WTC11 (cell line): Measurements from ENCODE around the gene CTXN3. TPM values are rescaled to one million over a fixed set of nuclear protein-coding genes. Genes with fewer than 3 reads are reported as not detected.

Experiments
- ATAC-seq: fragments of 200-7000 bp; cut with Tn5 transposase; 2 replicates; pipeline ENCODE4 v1.10.0; 2021; ENCODE audit warnings: mild to moderate bottlenecking, moderate library complexity
- CTCF ChIA-PET: fragments of 300-600 bp; sonication (Branson Sonifier 250); formaldehyde crosslinking; loops from one replicate; lab custom pipeline; 2021; ENCODE audit warnings: antibody characterized with exemption; lab: Charles Lee
- POLR2A ChIA-PET: fragments of 350-600 bp; sonication (Branson Sonifier 250); formaldehyde crosslinking; loops from one replicate; lab custom pipeline; 2021; ENCODE audit warnings: antibody characterized with exemption; lab: Charles Lee
- DNase-seq: peaks from one replicate; pipeline ENCODE4 v3.0.0; 2021; ENCODE audit warnings: low spot score
- H3K27ac Mint-ChIP-seq: 2 replicates; pipeline ENCODE4 v1.8.0; 2021; ENCODE audit warnings: mixed read lengths
- H3K27me3 Mint-ChIP-seq: 2 replicates; pipeline ENCODE4 v1.8.0; 2021; ENCODE audit warnings: low read depth, mild to moderate bottlenecking, moderate library complexity, mixed read lengths
- H3K36me3 Mint-ChIP-seq: 2 replicates; pipeline ENCODE4 v1.8.0; 2021; ENCODE audit warnings: mixed read lengths
- H3K4me1 Mint-ChIP-seq: 2 replicates; pipeline ENCODE4 v1.8.0; 2022; ENCODE audit warnings: mixed read lengths
- H3K4me3 Mint-ChIP-seq: 2 replicates; pipeline ENCODE4 v1.8.0; 2021; ENCODE audit warnings: mild to moderate bottlenecking, moderate library complexity, mixed read lengths
- H3K9me3 Mint-ChIP-seq: 2 replicates; pipeline ENCODE4 v1.8.0; 2021; ENCODE audit warnings: mixed read lengths
- E2F4 ChIP-seq: sonication (generic); formaldehyde crosslinking; IDR thresholded peaks from 2 replicates; pipeline ENCODE4 v1.8.1; 2022; ENCODE audit warnings: low read depth, mild to moderate bottlenecking, moderate library complexity, missing genetic modification reagents, borderline replicate concordance
- ELF4 ChIP-seq: sonication (generic); formaldehyde crosslinking; IDR thresholded peaks from 2 replicates; pipeline ENCODE4 v1.8.1; 2022; ENCODE audit warnings: low read depth, mild to moderate bottlenecking, moderate library complexity, missing genetic modification reagents
- ERG ChIP-seq: fragments of 250-450 bp; sonication (Bioruptor Pico); IDR thresholded peaks from 2 replicates; pipeline ENCODE4 v1.8.0; 2021; ENCODE audit warnings: mild to moderate bottlenecking
- GABPB1 ChIP-seq: sonication (generic); formaldehyde crosslinking; IDR thresholded peaks from 2 replicates; pipeline ENCODE4 v1.8.1; 2023; ENCODE audit warnings: mild to moderate bottlenecking, missing genetic modification reagents
- GTF2I ChIP-seq: fragments of 250-450 bp; sonication (Bioruptor Pico); conservative IDR thresholded peaks from 2 replicates; pipeline ENCODE4 v1.4.0; 2021; ENCODE audit warnings: mild to moderate bottlenecking
- JAZF1 ChIP-seq: fragments of 250-450 bp; sonication (Bioruptor Pico); IDR thresholded peaks from 2 replicates; pipeline ENCODE4 v1.9.0; 2021; ENCODE audit warnings: moderate library complexity, mild to moderate bottlenecking, inconsistent platforms
- NFATC4 ChIP-seq: fragments of 250-450 bp; sonication (Bioruptor Pico); IDR thresholded peaks from 2 replicates; pipeline ENCODE4 v1.9.0; 2021; ENCODE audit warnings: mild to moderate bottlenecking
- NR1H2 ChIP-seq: sonication (generic); formaldehyde crosslinking; IDR thresholded peaks from 2 replicates; pipeline ENCODE4 v1.9.0; 2021; ENCODE audit warnings: mild to moderate bottlenecking, moderate library complexity, missing genetic modification reagents
- NR2C2 ChIP-seq: sonication (generic); formaldehyde crosslinking; IDR thresholded peaks from 2 replicates; pipeline ENCODE4 v1.8.0; 2022; ENCODE audit warnings: mild to moderate bottlenecking, missing genetic modification reagents
- PREB ChIP-seq: sonication (generic); formaldehyde crosslinking; IDR thresholded peaks from 2 replicates; pipeline ENCODE4 v1.8.1; 2022; ENCODE audit warnings: mild to moderate bottlenecking, missing genetic modification reagents, moderate library complexity, borderline replicate concordance
- RORB ChIP-seq: fragments of 250-450 bp; sonication (Bioruptor Pico); IDR thresholded peaks from 2 replicates; pipeline ENCODE4 v1.9.0; 2021; ENCODE audit warnings: mild to moderate bottlenecking
- ZNF138 ChIP-seq: sonication (generic); formaldehyde crosslinking; conservative IDR thresholded peaks from 2 replicates; pipeline ENCODE4 v1.8.1; 2022; ENCODE audit warnings: mild to moderate bottlenecking, moderate library complexity, missing genetic modification reagents
- ZNF317 ChIP-seq: sonication (generic); formaldehyde crosslinking; IDR thresholded peaks from 2 replicates; pipeline ENCODE4 v1.8.1; 2023; ENCODE audit warnings: low read depth, mild to moderate bottlenecking, moderate library complexity, missing genetic modification reagents, borderline replicate concordance
- ZNF396 ChIP-seq: fragments of 250-450 bp; sonication (Bioruptor Pico); IDR thresholded peaks from 2 replicates; pipeline ENCODE4 v1.8.0; 2021; ENCODE audit warnings: mild to moderate bottlenecking, moderate library complexity, borderline replicate concordance
- total RNA-seq: library from RNA; stranded (reverse); gene quantifications from 3 replicates; pipeline ENCODE4 v1.2.3, GENCODE V29; 2021
- TF ChIP-seq, protein P1 (sequence below): sonication (generic); formaldehyde crosslinking; conservative IDR thresholded peaks from 2 replicates; pipeline ENCODE4 v1.8.1; 2023; ENCODE audit warnings: mild to moderate bottlenecking, low read depth, missing genetic modification reagents, moderate library complexity
- TF ChIP-seq, protein P2 (sequence below): sonication (generic); formaldehyde crosslinking; IDR thresholded peaks from 2 replicates; pipeline ENCODE4 v1.8.1; 2023; ENCODE audit warnings: mild to moderate bottlenecking, moderate library complexity, missing genetic modification reagents
- TF ChIP-seq, protein P3 (sequence below): sonication (generic); formaldehyde crosslinking; IDR thresholded peaks from 2 replicates; pipeline ENCODE4 v1.8.1; 2023; ENCODE audit warnings: mild to moderate bottlenecking, missing genetic modification reagents, borderline replicate concordance

Gene CTXN3
- total RNA-seq, 1 experiment from 2014 or later: not detected

GRCh38 chr5:127621601-127622325 lies 27.1 kb upstream of the CTXN3 start (continued):
- TF ChIP-seq, protein P1, sequence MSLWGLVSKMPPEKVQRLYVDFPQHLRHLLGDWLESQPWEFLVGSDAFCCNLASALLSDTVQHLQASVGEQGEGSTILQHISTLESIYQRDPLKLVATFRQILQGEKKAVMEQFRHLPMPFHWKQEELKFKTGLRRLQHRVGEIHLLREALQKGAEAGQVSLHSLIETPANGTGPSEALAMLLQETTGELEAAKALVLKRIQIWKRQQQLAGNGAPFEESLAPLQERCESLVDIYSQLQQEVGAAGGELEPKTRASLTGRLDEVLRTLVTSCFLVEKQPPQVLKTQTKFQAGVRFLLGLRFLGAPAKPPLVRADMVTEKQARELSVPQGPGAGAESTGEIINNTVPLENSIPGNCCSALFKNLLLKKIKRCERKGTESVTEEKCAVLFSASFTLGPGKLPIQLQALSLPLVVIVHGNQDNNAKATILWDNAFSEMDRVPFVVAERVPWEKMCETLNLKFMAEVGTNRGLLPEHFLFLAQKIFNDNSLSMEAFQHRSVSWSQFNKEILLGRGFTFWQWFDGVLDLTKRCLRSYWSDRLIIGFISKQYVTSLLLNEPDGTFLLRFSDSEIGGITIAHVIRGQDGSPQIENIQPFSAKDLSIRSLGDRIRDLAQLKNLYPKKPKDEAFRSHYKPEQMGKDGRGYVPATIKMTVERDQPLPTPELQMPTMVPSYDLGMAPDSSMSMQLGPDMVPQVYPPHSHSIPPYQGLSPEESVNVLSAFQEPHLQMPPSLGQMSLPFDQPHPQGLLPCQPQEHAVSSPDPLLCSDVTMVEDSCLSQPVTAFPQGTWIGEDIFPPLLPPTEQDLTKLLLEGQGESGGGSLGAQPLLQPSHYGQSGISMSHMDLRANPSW (CRISPR knock-in tag): no peak
- no peak for TF ChIP-seq GABPB1 (CRISPR knock-in tag)
- TF ChIP-seq ZNF317 (CRISPR knock-in tag): no peak
- no peak for TF ChIP-seq ELF4
- TF ChIP-seq, protein P2, sequence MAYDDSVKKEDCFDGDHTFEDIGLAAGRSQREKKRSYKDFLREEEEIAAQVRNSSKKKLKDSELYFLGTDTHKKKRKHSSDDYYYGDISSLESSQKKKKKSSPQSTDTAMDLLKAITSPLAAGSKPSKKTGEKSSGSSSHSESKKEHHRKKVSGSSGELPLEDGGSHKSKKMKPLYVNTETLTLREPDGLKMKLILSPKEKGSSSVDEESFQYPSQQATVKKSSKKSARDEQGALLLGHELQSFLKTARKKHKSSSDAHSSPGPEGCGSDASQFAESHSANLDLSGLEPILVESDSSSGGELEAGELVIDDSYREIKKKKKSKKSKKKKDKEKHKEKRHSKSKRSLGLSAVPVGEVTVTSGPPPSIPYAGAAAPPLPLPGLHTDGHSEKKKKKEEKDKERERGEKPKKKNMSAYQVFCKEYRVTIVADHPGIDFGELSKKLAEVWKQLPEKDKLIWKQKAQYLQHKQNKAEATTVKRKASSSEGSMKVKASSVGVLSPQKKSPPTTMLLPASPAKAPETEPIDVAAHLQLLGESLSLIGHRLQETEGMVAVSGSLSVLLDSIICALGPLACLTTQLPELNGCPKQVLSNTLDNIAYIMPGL (CRISPR knock-in tag): no peak
- no peak for TF ChIP-seq ZNF396 (CRISPR knock-in tag)
- no peak for TF ChIP-seq NR2C2 (CRISPR knock-in tag)
- TF ChIP-seq, all 79 proteins: peak for 0

GRCh38 chr5:127634007-127634406 lies 14.9 kb upstream of the CTXN3 start:
- ChIA-PET CTCF (interaction anchor here (0.7 to 0.9 kb wide), 2 partner anchors 9 to 70 kb away, joined by 3 read pairs; no protein-coding TSS in a partner anchor), POLR2A (no interaction called here)
- Mint-ChIP-seq H3K27me3 (no peaks in the 10 kb centered on the region), H3K4me1 (no peaks in the 10 kb centered on the region), H3K27ac (no peak overlapping the region), H3K36me3 (no peaks in the 10 kb centered on the region), H3K9me3 (no peaks in the 10 kb centered on the region), H3K4me3 (no peak overlapping the region)
- no peak for DNase-seq
- no peak for ATAC-seq
- no peak for TF ChIP-seq ERG (CRISPR knock-in tag)
- no peak for TF ChIP-seq NFATC4 (CRISPR knock-in tag)
- no peak for TF ChIP-seq PREB (CRISPR knock-in tag)
- TF ChIP-seq, protein P3, sequence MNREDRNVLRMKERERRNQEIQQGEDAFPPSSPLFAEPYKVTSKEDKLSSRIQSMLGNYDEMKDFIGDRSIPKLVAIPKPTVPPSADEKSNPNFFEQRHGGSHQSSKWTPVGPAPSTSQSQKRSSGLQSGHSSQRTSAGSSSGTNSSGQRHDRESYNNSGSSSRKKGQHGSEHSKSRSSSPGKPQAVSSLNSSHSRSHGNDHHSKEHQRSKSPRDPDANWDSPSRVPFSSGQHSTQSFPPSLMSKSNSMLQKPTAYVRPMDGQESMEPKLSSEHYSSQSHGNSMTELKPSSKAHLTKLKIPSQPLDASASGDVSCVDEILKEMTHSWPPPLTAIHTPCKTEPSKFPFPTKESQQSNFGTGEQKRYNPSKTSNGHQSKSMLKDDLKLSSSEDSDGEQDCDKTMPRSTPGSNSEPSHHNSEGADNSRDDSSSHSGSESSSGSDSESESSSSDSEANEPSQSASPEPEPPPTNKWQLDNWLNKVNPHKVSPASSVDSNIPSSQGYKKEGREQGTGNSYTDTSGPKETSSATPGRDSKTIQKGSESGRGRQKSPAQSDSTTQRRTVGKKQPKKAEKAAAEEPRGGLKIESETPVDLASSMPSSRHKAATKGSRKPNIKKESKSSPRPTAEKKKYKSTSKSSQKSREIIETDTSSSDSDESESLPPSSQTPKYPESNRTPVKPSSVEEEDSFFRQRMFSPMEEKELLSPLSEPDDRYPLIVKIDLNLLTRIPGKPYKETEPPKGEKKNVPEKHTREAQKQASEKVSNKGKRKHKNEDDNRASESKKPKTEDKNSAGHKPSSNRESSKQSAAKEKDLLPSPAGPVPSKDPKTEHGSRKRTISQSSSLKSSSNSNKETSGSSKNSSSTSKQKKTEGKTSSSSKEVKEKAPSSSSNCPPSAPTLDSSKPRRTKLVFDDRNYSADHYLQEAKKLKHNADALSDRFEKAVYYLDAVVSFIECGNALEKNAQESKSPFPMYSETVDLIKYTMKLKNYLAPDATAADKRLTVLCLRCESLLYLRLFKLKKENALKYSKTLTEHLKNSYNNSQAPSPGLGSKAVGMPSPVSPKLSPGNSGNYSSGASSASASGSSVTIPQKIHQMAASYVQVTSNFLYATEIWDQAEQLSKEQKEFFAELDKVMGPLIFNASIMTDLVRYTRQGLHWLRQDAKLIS (CRISPR knock-in tag): no peak
- no peak for TF ChIP-seq RORB (CRISPR knock-in tag)
- TF ChIP-seq JAZF1 (CRISPR knock-in tag): no peak
- TF ChIP-seq ZNF138 (CRISPR knock-in tag): no peak
- TF ChIP-seq E2F4: no peak
- no peak for TF ChIP-seq NR1H2 (CRISPR knock-in tag)
- TF ChIP-seq GTF2I (CRISPR knock-in tag): no peak
